Stomach (tissue), 9 donors: ENCODE measurements around the gene FARS2. TPM values are rescaled to one million over a fixed set of nuclear protein-coding genes. Genes with fewer than 3 reads are reported as not detected.

Source experiments
- DNase-seq, 2 donors: peaks; one replicate each; pipeline versions ENCODE4 v3.0.0 to v3.0.0-alpha.2; 2013 to 2019
- H3K27ac ChIP-seq, 5 donors: fragments of 200-600 bp in 4 of 5; sonication (generic) in 4 of 5; one replicate each; pipeline ENCODE4 v1.5.1; 2013 to 2019; ENCODE audit warnings: mild to moderate bottlenecking in 1 of 5, moderate library complexity in 1 of 5
- H3K27me3 ChIP-seq, 3 donors: fragments of 200-600 bp; sonication (generic); one replicate each; pipeline ENCODE4 v1.5.1; 2017 to 2019; ENCODE audit warnings: mixed run types in 1 of 3
- H3K36me3 ChIP-seq, 4 donors: fragments of 200-600 bp; sonication (generic); 1 replicate in 3 of 4; 2 replicates in 1 of 4; pipeline ENCODE4 v1.5.1; 2016 to 2019
- H3K4me1 ChIP-seq, 4 donors: fragments of 200-600 bp; sonication (generic); one replicate each; pipeline ENCODE4 v1.5.1; 2016 to 2019
- H3K4me3 ChIP-seq, 4 donors: fragments of 200-600 bp; sonication (generic) in 3 of 4; one replicate each; pipeline ENCODE4 v1.5.1; 2016 to 2019; ENCODE audit warnings: mild to moderate bottlenecking in 1 of 4
- H3K9me3 ChIP-seq, 4 donors: fragments of 200-600 bp; sonication (generic); one replicate each; pipeline ENCODE4 v1.5.1; 2016 to 2019
- EP300 ChIP-seq: sonication (generic); formaldehyde crosslinking; IDR thresholded peaks from one replicate; pipeline ENCODE4 v1.6.1; 2017; ENCODE audit warnings: antibody characterized with exemption
- POLR2A ChIP-seq, 4 donors: fragments of 450-650 bp; IDR thresholded peaks; one replicate each; pipeline ENCODE4 v1.6.1; 2016; ENCODE audit warnings: antibody characterized with exemption in 4 of 4, control low read depth in 2 of 4, mild to moderate bottlenecking in 1 of 4, moderate library complexity in 1 of 4
- POLR2AphosphoS5 ChIP-seq, 3 donors: sonication (generic); formaldehyde crosslinking; IDR thresholded peaks; one replicate each; pipeline ENCODE4 v1.6.1; 2016; ENCODE audit warnings: antibody characterized with exemption in 3 of 3
- WGBS, 5 donors: extraction: QIAGEN DNeasy Blood & Tissue Kit in 3 of 5; methylation state at CpG; one replicate each; pipeline versions ENCODE4 v1.1.5 to v1.1.7; 2013 to 2018; 5-methylcytosine and 5-hydroxymethylcytosine counted together
- intact Hi-C: fragments of 100-400 bp; cut with DNase I; formaldehyde crosslinking; loops from one replicate; pipeline ENCODE4 v1.15.1; 2023; ENCODE audit warnings: low total_unique reads
- polyA plus RNA-seq, 3 donors: library from polyadenylated mRNA; stranded (reverse); fragments of 200-250 nt; gene quantifications; one replicate each; pipeline ENCODE4 v1.2.3, GENCODE V29; 2013
- total RNA-seq, 5 donors: library from RNA; depleted of rRNA; stranded (reverse); fragments of >200 nt; gene quantifications; one replicate each; pipeline versions ENCODE4 v1.1.0 to v1.2.3, GENCODE V29; 2014 to 2016
- TF ChIP-seq, protein P1 (sequence below), 7 experiments: fragments of 450-650 bp in 4 of 7; fragments of 200-600 bp in 3 of 7; sonication (generic) in 3 of 7; IDR thresholded peaks; one replicate each; pipeline ENCODE4 v1.5.1; 2016 to 2019; ENCODE audit warnings: antibody characterized with exemption in 7 of 7, control low read depth in 2 of 7, mild to moderate bottlenecking in 1 of 7
- donor health status: healthy with polysubstance abuse.
- donor health status: Bipolar disorder and iron deficiency.
- donor health status: healthy.

Gene FARS2
- total and polyA plus RNA-seq, 8 donors = 3.8 to 47.8 (median 15.9) TPM

DNA sequence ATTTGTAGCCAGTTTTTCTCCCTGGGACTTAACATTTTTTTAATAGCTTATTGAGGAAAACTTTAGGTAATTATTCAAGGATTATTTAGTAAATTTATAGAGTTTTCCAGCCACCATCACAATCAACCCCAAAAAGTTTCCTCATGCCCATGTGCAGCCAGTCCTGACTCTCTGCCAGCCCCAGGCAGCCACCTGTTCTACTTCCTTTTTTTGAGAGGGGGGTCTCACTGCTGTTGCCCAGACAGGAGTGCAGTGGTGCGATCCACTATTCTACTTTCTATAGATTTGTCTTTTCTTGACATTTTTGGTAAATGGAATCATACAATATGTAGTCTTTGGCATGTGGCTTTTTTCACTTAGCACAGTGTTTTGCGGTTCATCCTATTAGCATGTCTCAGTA, 200.1 kb downstream of the FARS2 start:
- Histone ChIP-seq H3K27ac (no peak overlapping the region), H3K4me3 (no peak overlapping the region), H3K36me3 (no peaks in the 10 kb centered on the region), H3K9me3 (no peaks in the 10 kb centered on the region), H3K4me1 (peaks cover 0 to 10% (median 2%) of the 10 kb centered on the region in 4 donors), H3K27me3 (no peaks in the 10 kb centered on the region)
- TF ChIP-seq POLR2A (IDR thresholded peaks at IDR 0.05) = no peak
- TF ChIP-seq POLR2AphosphoS5 (IDR thresholded peaks at IDR 0.05) = no peak
- TF ChIP-seq EP300 = no peak
- TF ChIP-seq, protein P1, sequence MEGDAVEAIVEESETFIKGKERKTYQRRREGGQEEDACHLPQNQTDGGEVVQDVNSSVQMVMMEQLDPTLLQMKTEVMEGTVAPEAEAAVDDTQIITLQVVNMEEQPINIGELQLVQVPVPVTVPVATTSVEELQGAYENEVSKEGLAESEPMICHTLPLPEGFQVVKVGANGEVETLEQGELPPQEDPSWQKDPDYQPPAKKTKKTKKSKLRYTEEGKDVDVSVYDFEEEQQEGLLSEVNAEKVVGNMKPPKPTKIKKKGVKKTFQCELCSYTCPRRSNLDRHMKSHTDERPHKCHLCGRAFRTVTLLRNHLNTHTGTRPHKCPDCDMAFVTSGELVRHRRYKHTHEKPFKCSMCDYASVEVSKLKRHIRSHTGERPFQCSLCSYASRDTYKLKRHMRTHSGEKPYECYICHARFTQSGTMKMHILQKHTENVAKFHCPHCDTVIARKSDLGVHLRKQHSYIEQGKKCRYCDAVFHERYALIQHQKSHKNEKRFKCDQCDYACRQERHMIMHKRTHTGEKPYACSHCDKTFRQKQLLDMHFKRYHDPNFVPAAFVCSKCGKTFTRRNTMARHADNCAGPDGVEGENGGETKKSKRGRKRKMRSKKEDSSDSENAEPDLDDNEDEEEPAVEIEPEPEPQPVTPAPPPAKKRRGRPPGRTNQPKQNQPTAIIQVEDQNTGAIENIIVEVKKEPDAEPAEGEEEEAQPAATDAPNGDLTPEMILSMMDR (IDR thresholded peaks at IDR 0.05) = no peak
- intact Hi-C loops = no loop called here
- 74 to 100% (median 94%) methylated on average over 2 of the region's 2 CpGs for WGBS, 5 donors
- DNase-seq = no peak

DNA sequence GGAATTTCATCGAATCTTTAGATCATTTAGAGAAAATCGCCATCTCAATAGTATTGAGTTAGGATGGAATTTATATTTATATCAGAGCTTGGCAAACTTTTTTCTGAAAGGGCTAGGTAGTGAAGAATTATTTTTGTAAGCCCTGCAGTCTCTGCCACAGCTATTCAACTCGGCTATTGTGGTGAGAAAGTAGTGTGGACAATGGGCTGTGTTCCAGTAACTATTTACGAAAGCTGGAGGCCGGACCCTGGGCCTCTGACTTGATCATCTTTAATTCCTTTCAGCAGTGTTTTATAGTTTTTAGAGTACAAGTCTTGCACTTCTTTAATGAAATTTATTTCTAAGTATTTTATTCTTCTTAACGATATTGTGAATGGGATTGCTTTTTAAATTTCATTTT, 201.5 kb downstream of the FARS2 start:
- no peak for TF ChIP-seq POLR2AphosphoS5 (IDR thresholded peaks at IDR 0.05)
- TF ChIP-seq, protein P1 (IDR thresholded peaks at IDR 0.05) = no peak
- TF ChIP-seq EP300 = no peak
- TF ChIP-seq POLR2A (IDR thresholded peaks at IDR 0.05) = no peak
- no peak overlapping the region for H3K27ac ChIP-seq
- DNase-seq = no peak
- WGBS, 5 donors = 83 to 93% (median 90%) methylated on average over 6 of the region's 6 CpGs
- no peaks in the 10 kb centered on the region for H3K27me3 ChIP-seq
- no peaks in the 10 kb centered on the region for H3K9me3 ChIP-seq
- no peak overlapping the region for H3K4me3 ChIP-seq
- H3K4me1 ChIP-seq = peaks cover 0 to 9% (median 1%) of the 10 kb centered on the region in 4 donors
- H3K36me3 ChIP-seq = no peaks in the 10 kb centered on the region
- intact Hi-C loops = no loop called here

DNA sequence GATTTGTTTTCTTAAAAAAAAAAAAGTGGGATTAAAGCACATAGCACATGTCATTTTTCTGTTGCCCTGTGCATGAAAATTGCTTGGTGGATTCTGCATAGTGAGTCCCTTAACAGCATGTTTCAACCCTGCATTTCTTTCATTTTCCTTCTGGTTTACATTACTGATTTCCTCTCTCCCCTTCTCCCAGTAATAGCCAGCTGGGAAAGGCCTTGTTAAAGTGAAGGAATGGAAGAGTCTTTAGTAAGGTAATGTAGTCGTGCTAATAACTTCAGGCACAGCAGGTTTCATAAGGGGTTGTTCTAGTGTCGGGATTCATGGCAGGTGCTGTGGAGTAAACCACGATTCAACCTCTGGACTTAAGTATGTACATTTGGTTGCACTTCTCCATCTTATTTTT, 202.4 kb downstream of the FARS2 start:
- Histone ChIP-seq H3K36me3 (no peaks in the 10 kb centered on the region), H3K4me3 (no peak overlapping the region), H3K27ac (no peak overlapping the region), H3K27me3 (no peaks in the 10 kb centered on the region), H3K9me3 (no peaks in the 10 kb centered on the region), H3K4me1 (peaks cover 0 to under 1% (median 0%) of the 10 kb centered on the region in 4 donors)
- no peak for DNase-seq
- WGBS, 5 donors = 81 to 90% (median 88%) methylated on average over 3 of the region's 3 CpGs
- intact Hi-C loops = no loop called here
- TF ChIP-seq POLR2AphosphoS5 (IDR thresholded peaks at IDR 0.05) (no peak), EP300 (no peak), POLR2A (IDR thresholded peaks at IDR 0.05) (no peak)
- TF ChIP-seq, protein P1 (IDR thresholded peaks at IDR 0.05) = no peak

DNA sequence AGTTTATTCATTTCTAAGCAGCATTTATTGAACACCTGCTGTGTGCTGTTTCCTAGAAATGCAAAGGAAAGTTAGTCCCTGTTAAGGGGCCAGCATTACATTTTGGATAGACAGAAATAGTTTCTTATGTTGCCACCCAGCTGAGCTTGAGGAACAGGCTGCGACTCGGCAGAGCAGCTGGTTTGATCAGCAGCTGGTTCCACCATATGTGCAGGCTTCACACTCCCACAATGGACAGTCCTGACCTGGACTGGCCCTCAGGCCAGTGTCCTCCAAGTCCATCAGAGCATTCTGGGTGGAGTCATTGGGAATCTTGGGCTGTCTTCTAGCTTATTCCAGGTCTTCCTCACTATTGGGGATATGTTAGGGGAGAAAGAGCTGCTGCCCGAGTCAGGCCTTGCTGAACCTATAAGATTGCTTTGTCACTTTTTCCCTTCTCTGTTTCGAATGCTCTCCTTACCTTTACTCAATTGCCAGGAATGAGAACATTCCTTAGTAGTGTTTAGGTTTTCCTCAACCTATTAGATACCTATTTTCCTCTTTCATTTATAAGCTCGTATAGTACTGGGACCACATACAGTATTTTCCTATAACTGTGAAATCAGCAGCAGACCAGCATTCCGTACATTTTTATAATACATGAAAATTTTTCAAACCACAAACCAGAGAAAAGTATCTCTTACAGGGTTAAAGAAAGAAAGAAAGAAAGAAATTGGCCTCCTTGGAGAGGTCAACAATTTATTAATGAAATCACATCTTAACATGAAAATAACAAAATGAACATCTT, 203.0 kb downstream of the FARS2 start:
- intact Hi-C loops = no loop called here

More for the DNA sequence above, 203.0 kb downstream of the FARS2 start:
- Histone ChIP-seq H3K9me3 (no peaks in the 10 kb centered on the region), H3K27ac (no peak overlapping the region), H3K27me3 (no peaks in the 10 kb centered on the region), H3K4me1 (no peaks in the 10 kb centered on the region), H3K4me3 (no peak overlapping the region), H3K36me3 (peaks cover 0 to 4% (median 0%) of the 10 kb centered on the region in 4 donors)
- no peak for DNase-seq
- 93 to 97% (median 95%) methylated on average over 6 of the region's 6 CpGs for WGBS, 5 donors
- TF ChIP-seq POLR2AphosphoS5 (IDR thresholded peaks at IDR 0.05) (no peak), POLR2A (IDR thresholded peaks at IDR 0.05) (no peak), EP300 (no peak)
- TF ChIP-seq, protein P1 (IDR thresholded peaks at IDR 0.05) = no peak
